ENCODE results near the gene BEGAIN. TPM values are rescaled to one million over a fixed set of nuclear protein-coding genes. Genes with fewer than 3 reads are reported as not detected.

Gene BEGAIN
- total RNA-seq, 1 donor from 2014 or later: 1.6 TPM

- Mint-ChIP-seq H3K4me1 (ENCODE audit: unreplicated experiment) (peaks cover 4% of the 10 kb centered on the region), H3K27ac (ENCODE audit: unreplicated experiment) (no peak overlapping the region), H3K4me3 (ENCODE audit: unreplicated experiment) (no peak overlapping the region), H3K27me3 (ENCODE audit: unreplicated experiment) (peaks cover 9% of the 10 kb centered on the region), H3K36me3 (ENCODE audit: low read depth, unreplicated experiment) (peaks cover 4% of the 10 kb centered on the region), H3K9me3 (ENCODE audit: unreplicated experiment) (no peaks in the 10 kb centered on the region)
- DNase-seq (ENCODE audit: low spot score): no peak
- TF ChIP-seq, protein P1, sequence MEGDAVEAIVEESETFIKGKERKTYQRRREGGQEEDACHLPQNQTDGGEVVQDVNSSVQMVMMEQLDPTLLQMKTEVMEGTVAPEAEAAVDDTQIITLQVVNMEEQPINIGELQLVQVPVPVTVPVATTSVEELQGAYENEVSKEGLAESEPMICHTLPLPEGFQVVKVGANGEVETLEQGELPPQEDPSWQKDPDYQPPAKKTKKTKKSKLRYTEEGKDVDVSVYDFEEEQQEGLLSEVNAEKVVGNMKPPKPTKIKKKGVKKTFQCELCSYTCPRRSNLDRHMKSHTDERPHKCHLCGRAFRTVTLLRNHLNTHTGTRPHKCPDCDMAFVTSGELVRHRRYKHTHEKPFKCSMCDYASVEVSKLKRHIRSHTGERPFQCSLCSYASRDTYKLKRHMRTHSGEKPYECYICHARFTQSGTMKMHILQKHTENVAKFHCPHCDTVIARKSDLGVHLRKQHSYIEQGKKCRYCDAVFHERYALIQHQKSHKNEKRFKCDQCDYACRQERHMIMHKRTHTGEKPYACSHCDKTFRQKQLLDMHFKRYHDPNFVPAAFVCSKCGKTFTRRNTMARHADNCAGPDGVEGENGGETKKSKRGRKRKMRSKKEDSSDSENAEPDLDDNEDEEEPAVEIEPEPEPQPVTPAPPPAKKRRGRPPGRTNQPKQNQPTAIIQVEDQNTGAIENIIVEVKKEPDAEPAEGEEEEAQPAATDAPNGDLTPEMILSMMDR (IDR thresholded peaks at IDR 0.05; ENCODE audit: unreplicated experiment): no peak
Observed at GRCh38 chr14:100538351-100539002, 48.7 kb downstream of the BEGAIN start.

DNA sequence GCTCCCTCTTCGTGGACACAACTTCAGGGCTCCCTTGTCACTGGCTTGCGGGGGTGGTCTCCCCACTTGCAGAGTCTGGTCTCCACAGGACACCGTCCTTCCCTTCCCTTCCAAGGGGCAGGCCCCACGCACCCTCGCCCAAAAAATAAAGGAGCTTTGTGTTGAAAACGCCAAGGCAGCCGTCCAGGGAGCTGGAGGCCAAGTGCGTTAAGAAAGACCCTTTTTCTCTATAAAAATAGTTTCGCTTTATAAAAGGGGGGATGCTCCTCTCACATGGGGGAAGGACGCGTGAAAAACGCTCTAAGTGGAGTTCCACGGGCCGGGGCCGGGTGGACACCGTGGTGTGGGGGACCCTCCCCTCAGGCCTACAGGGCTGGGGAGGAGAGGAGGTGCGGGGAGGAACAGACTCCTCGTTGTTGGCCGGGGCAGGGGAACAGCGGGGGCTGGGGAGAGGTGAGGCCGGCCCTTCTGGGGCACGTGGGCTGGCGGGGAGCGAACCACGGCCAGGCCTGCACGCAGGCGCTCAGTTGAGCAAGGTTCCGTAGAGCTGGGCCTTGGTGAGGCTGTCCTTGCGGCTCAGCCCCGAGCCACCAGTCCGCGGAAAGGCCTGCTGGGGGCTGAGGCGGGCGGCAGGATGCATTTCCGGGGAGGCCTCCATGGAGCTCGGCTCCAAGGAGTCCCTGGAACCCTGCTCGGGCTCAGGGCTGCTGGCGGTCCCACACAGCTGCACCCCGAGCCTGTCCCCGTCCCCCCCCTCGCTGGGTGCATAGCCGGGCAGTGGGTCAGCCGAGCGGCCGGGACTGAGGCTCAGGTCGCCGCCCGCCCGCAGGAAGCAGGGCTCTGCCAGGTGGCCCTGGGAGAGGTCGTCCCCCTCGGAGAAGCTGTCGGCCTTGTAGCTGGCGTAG lies 49.5 kb downstream of the BEGAIN start:
- Mint-ChIP-seq H3K36me3 (ENCODE audit: low read depth, unreplicated experiment) (peaks cover 4% of the 10 kb centered on the region), H3K4me3 (ENCODE audit: unreplicated experiment) (no peak overlapping the region), H3K4me1 (ENCODE audit: unreplicated experiment) (peaks cover 4% of the 10 kb centered on the region), H3K27me3 (ENCODE audit: unreplicated experiment) (peaks cover 9% of the 10 kb centered on the region), H3K9me3 (ENCODE audit: unreplicated experiment) (no peaks in the 10 kb centered on the region), H3K27ac (ENCODE audit: unreplicated experiment) (no peak overlapping the region)
- DNase-seq (ENCODE audit: low spot score): no peak
- TF ChIP-seq, protein P1 (IDR thresholded peaks at IDR 0.05; ENCODE audit: unreplicated experiment): no peak

DNA sequence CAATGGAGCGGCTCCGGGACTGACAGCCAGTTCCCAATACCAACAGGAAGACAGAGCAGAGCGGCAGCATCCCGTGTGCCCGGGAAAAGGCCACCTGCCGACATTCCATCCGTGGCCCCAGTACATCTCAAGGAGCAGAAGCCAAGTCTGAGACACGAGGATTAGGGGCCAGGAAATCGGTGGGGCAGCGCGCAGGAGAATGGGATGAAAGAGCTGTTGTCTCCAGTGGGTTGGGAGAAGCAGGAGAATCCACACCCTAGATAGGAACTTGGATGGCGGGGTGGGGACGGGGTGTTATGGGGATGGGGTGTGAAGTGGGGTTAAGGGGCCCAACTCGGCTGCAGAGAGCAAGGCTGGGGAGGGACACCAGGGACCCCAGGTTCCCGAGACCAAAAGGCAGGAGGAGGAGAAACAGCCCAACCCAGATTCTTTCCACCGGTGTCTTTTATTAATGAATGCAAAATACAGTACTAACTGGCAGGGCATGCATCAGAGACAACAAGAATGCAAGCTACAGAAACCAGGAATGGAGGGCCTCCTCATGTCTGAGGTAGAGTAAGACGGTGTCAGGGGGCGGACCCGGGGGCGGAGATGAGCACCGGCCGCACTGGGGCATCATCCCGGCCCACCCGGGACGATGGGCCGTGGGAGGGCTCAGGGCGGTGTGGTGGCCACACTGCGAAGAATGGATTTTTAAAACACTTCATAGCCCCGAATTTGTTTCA lies 50.3 kb downstream of the BEGAIN start:
- Mint-ChIP-seq H3K27me3 (ENCODE audit: unreplicated experiment) (peaks cover 7% of the 10 kb centered on the region), H3K4me3 (ENCODE audit: unreplicated experiment) (no peak overlapping the region), H3K27ac (ENCODE audit: unreplicated experiment) (no peak overlapping the region), H3K36me3 (ENCODE audit: low read depth, unreplicated experiment) (no peaks in the 10 kb centered on the region), H3K9me3 (ENCODE audit: unreplicated experiment) (no peaks in the 10 kb centered on the region), H3K4me1 (ENCODE audit: unreplicated experiment) (no peaks in the 10 kb centered on the region)
- TF ChIP-seq, protein P1 (IDR thresholded peaks at IDR 0.05; ENCODE audit: unreplicated experiment): no peak
- no peak for DNase-seq (ENCODE audit: low spot score)

- no peaks in the 10 kb centered on the region for H3K4me1 Mint-ChIP-seq (ENCODE audit: unreplicated experiment)
- TF ChIP-seq, protein P1 (IDR thresholded peaks at IDR 0.05; ENCODE audit: unreplicated experiment): no peak
- no peak overlapping the region for H3K4me3 Mint-ChIP-seq (ENCODE audit: unreplicated experiment)
- H3K27me3 Mint-ChIP-seq (ENCODE audit: unreplicated experiment): peaks cover 7% of the 10 kb centered on the region
- no peaks in the 10 kb centered on the region for H3K9me3 Mint-ChIP-seq (ENCODE audit: unreplicated experiment)
- no peak for DNase-seq (ENCODE audit: low spot score)
- no peak overlapping the region for H3K27ac Mint-ChIP-seq (ENCODE audit: unreplicated experiment)
- no peaks in the 10 kb centered on the region for H3K36me3 Mint-ChIP-seq (ENCODE audit: low read depth, unreplicated experiment)
Observed at GRCh38 chr14:100536121-100536510, 51.1 kb downstream of the BEGAIN start.
